IMR-90 (cell line): ENCODE measurements around the gene ROBO2. TPM values are rescaled to one million over a fixed set of nuclear protein-coding genes. Genes with fewer than 3 reads are reported as not detected.

Experiments
- ATAC-seq: fragments of 200-7000 bp; cut with Tn5 transposase; 2 replicates; pipeline ENCODE4 v1.9.1; 2020; ENCODE audit warnings: low read depth, mild to moderate bottlenecking, moderate library complexity
- BruUV-seq: library from RNA; stranded (reverse); fragments of 400-500 nt; replicated peaks from 2 replicates; lab custom pipeline; 2021; lab: Mats Ljungman, UMichigan
- CTCF ChIA-PET: fragments of 300-600 bp; formaldehyde crosslinking; extraction: SDS; loops from one replicate; lab custom pipeline; 2021; ENCODE audit warnings: antibody characterized with exemption; lab: Yijun Ruan, JAX
- POLR2A ChIA-PET: fragments of 300-600 bp; sonication (Branson Sonifier 250); formaldehyde crosslinking; loops from one replicate; lab custom pipeline; 2022; ENCODE audit warnings: antibody characterized with exemption; ENCODE audit not compliant: unreplicated experiment; lab: Charles Lee
- DNase-seq: peaks from one replicate; pipeline ENCODE4 v3.0.0; 2013
- H2AFZ ChIP-seq: replicated peaks from 2 replicates; pipeline ENCODE3; 2013; ENCODE audit warnings: low read length, mild to moderate bottlenecking; ENCODE audit not compliant: poor library complexity
- H2AK5ac ChIP-seq: 2 replicates; pipeline ENCODE4 v1.6.1; 2013; ENCODE audit warnings: low read depth, low read length, inconsistent platforms
- H2AK9ac ChIP-seq: replicated peaks from 2 replicates; pipeline ENCODE3; 2013; ENCODE audit warnings: mild to moderate bottlenecking, low read depth, low read length, moderate library complexity; ENCODE audit not compliant: poor library complexity
- H2BK120ac ChIP-seq: 2 replicates; pipeline ENCODE4 v1.6.1; 2013; ENCODE audit warnings: low read depth, low read length, inconsistent platforms
- H2BK15ac ChIP-seq: 3 replicates; pipeline ENCODE4 v1.6.1; 2013; ENCODE audit warnings: low read depth, low read length, inconsistent platforms
- H2BK20ac ChIP-seq: 2 replicates; pipeline ENCODE4 v1.6.1; 2013; ENCODE audit warnings: low read depth, mild to moderate bottlenecking, inconsistent platforms, low read length, moderate library complexity
- H2BK5ac ChIP-seq: 2 replicates; pipeline ENCODE4 v1.6.1; 2013; ENCODE audit warnings: mild to moderate bottlenecking, low read depth, low read length, inconsistent platforms; ENCODE audit not compliant: poor library complexity, severe bottlenecking
- H3K14ac ChIP-seq: replicated peaks from 2 replicates; pipeline ENCODE4 v1.6.1; 2013; ENCODE audit warnings: low read depth, low read length, inconsistent platforms
- H3K18ac ChIP-seq: 2 replicates; pipeline ENCODE4 v1.6.1; 2013; ENCODE audit warnings: low read depth, low read length, control low read depth
- H3K23ac ChIP-seq: 2 replicates; pipeline ENCODE4 v1.6.1; 2013; ENCODE audit warnings: low read depth, low read length, inconsistent platforms
- H3K27ac ChIP-seq: 2 replicates; pipeline ENCODE4 v1.5.1; 2013; ENCODE audit warnings: mild to moderate bottlenecking, control low read depth, low read length; ENCODE audit not compliant: insufficient read depth
- H3K27me3 ChIP-seq: 2 replicates; pipeline ENCODE4 v1.6.1; 2013; ENCODE audit warnings: low read length; ENCODE audit not compliant: control insufficient read depth, insufficient read depth
- H3K36me3 ChIP-seq: 2 replicates; pipeline ENCODE4 v1.6.1; 2013; ENCODE audit warnings: low read length, mixed read lengths; ENCODE audit not compliant: control insufficient read depth, insufficient read depth
- H3K4ac ChIP-seq: 2 replicates; pipeline ENCODE4 v1.6.1; 2013; ENCODE audit warnings: low read depth, low read length, inconsistent platforms
- H3K4me1 ChIP-seq: 2 replicates; pipeline ENCODE4 v1.6.1; 2013; ENCODE audit warnings: low read length, mixed read lengths; ENCODE audit not compliant: control insufficient read depth, insufficient read depth
- H3K4me2 ChIP-seq: 2 replicates; pipeline ENCODE4 v1.6.1; 2013; ENCODE audit warnings: low read depth, mild to moderate bottlenecking, control low read depth, low read length, moderate library complexity
- H3K4me3 ChIP-seq: 2 replicates; pipeline ENCODE4 v1.5.1; 2013; ENCODE audit warnings: low read depth, mild to moderate bottlenecking, control low read depth, low read length, moderate library complexity; ENCODE audit not compliant: insufficient read depth
- H3K56ac ChIP-seq: 2 replicates; pipeline ENCODE4 v1.6.1; 2013; ENCODE audit warnings: low read length, inconsistent platforms; ENCODE audit not compliant: insufficient read depth; ENCODE audit errors: extremely low read depth
- H3K79me1 ChIP-seq, 2 experiments: 2 replicates each; pipeline ENCODE4 v1.6.1; 2013; ENCODE audit warnings: low read length in 2 of 2, inconsistent platforms in 1 of 2, low read depth in 1 of 2
- H3K9ac ChIP-seq: 2 replicates; pipeline ENCODE4 v1.6.1; 2013; ENCODE audit warnings: low read depth, low read length, control low read depth
- H3K9me1 ChIP-seq: 2 replicates; pipeline ENCODE4 v1.6.1; 2013; ENCODE audit warnings: low read length, inconsistent platforms; ENCODE audit not compliant: insufficient read depth
- H3K9me3 ChIP-seq: 2 replicates; pipeline ENCODE4 v1.6.1; 2013; ENCODE audit warnings: low read length; ENCODE audit not compliant: control insufficient read depth, insufficient read depth
- H4K20me1 ChIP-seq: 2 replicates; pipeline ENCODE4 v1.6.1; 2013; ENCODE audit warnings: low read length, inconsistent platforms; ENCODE audit not compliant: insufficient read depth
- H4K5ac ChIP-seq: 2 replicates; pipeline ENCODE4 v1.6.1; 2013; ENCODE audit warnings: mild to moderate bottlenecking, low read depth, low read length, control low read depth
- H4K8ac ChIP-seq, 2 experiments: 2 replicates each; pipeline ENCODE4 v1.6.1; 2013; ENCODE audit warnings: low read depth in 2 of 2, low read length in 2 of 2, control low read depth in 1 of 2, inconsistent platforms in 1 of 2
- H4K91ac ChIP-seq: 2 replicates; pipeline ENCODE4 v1.6.1; 2013; ENCODE audit warnings: low read depth, low read length, inconsistent platforms; ENCODE audit not compliant: insufficient read depth
- BHLHE40 ChIP-seq: fragments of 150-350 bp; IDR thresholded peaks from 2 replicates; pipeline ENCODE4 v1.6.1; 2016; ENCODE audit warnings: mild to moderate bottlenecking, low read depth, low read length
- CEBPB ChIP-seq: IDR thresholded peaks from 2 replicates; pipeline ENCODE4 v1.6.1; 2012; ENCODE audit warnings: low read depth, low read length, improper control_type of control experiment
- CHD1 ChIP-seq: IDR thresholded peaks from 2 replicates; pipeline ENCODE4 v1.6.1; 2012; ENCODE audit warnings: low read depth, low read length, improper control_type of control experiment
- FOS ChIP-seq: fragments of 150-350 bp; IDR thresholded peaks from 2 replicates; pipeline ENCODE4 v1.6.1; 2016; ENCODE audit warnings: low read depth, low read length
- MAFK ChIP-seq: IDR thresholded peaks from 2 replicates; pipeline ENCODE4 v1.6.1; 2012; ENCODE audit warnings: low read depth, low read length, improper control_type of control experiment
- MAZ ChIP-seq: IDR thresholded peaks from 2 replicates; pipeline ENCODE4 v1.6.1; 2012; ENCODE audit warnings: low read depth, mild to moderate bottlenecking, low read length, improper control_type of control experiment, moderate library complexity, borderline replicate concordance
- MXI1 ChIP-seq: IDR thresholded peaks from 2 replicates; pipeline ENCODE4 v1.6.1; 2012; ENCODE audit warnings: low read depth, mild to moderate bottlenecking, low read length, moderate library complexity, borderline replicate concordance
- NFE2L2 ChIP-seq: fragments of 150-350 bp; IDR thresholded peaks from 2 replicates; pipeline ENCODE4 v1.6.1; 2016; ENCODE audit warnings: low read depth, mild to moderate bottlenecking, low read length
- POLR2A ChIP-seq: IDR thresholded peaks from 2 replicates; pipeline ENCODE4 v1.6.1; 2012; ENCODE audit warnings: mild to moderate bottlenecking, low read depth, low read length
- RAD21 ChIP-seq: IDR thresholded peaks from 2 replicates; pipeline ENCODE4 v1.6.1; 2012; ENCODE audit warnings: low read length, improper control_type of control experiment
- RCOR1 ChIP-seq: IDR thresholded peaks from 2 replicates; pipeline ENCODE4 v1.6.1; 2012; ENCODE audit warnings: mild to moderate bottlenecking, low read length, improper control_type of control experiment; ENCODE audit not compliant: insufficient replicate concordance
- SMC3 ChIP-seq: fragments of 150-350 bp; IDR thresholded peaks from 2 replicates; pipeline ENCODE4 v1.6.1; 2016; ENCODE audit warnings: low read depth, mild to moderate bottlenecking, antibody characterized with exemption, low read length, moderate library complexity
- WGBS, 2 experiments: methylation state at CpG; one replicate each; pipeline versions ENCODE4 v1.1.5 to v1.1.7; 2013; ENCODE audit warnings: missing lambda C conversion rate in 2 of 2; ENCODE audit not compliant: insufficient read length in 1 of 2; ENCODE audit errors: extremely low coverage in 2 of 2; 5-methylcytosine and 5-hydroxymethylcytosine counted together
- dilution Hi-C: fragments of 300-500 bp; cut with HindIII; formaldehyde crosslinking; loops from one replicate; pipeline ENCODE4 v1.14.3; 2018; ENCODE audit warnings: low sequenced_read_pairs; ENCODE audit not compliant: unreplicated experiment
- in situ Hi-C: fragments of 300-500 bp; cut with MboI; formaldehyde crosslinking; loops from 3 replicates; pipeline ENCODE4 v1.14.3; 2019; ENCODE audit warnings: low sequenced_read_pairs, inconsistent platforms, mixed read lengths
- intact Hi-C: fragments of 100-400 bp; cut with micrococcal nuclease; formaldehyde crosslinking; loops from 2 replicates; pipeline ENCODE4 v1.10.0; 2022
- polyA plus RNA-seq, 3 experiments: library from polyadenylated mRNA; depleted of rRNA; stranded (reverse); fragments of >200 nt; gene quantifications; 2 replicates each; pipeline ENCODE4 v1.2.3, GENCODE V29; 2012; ENCODE audit warnings: low replicate concordance in 1 of 3
- total RNA-seq: library from RNA; depleted of rRNA; stranded (reverse); fragments of >200 nt; gene quantifications from 2 replicates; pipeline ENCODE4 v1.2.3, GENCODE V29; 2012
- TF ChIP-seq, protein P1 (sequence below): fragments of 150-350 bp; IDR thresholded peaks from 2 replicates; pipeline ENCODE4 v1.6.1; 2017; ENCODE audit warnings: mild to moderate bottlenecking, antibody characterized with exemption, low read length, low read depth
- TF ChIP-seq, protein P2 (sequence below): fragments of 150-350 bp; IDR thresholded peaks from 2 replicates; pipeline ENCODE4 v1.6.1; 2016; ENCODE audit warnings: low read depth, mild to moderate bottlenecking, low read length, moderate library complexity, borderline replicate concordance
- TF ChIP-seq, protein P3 (sequence below): conservative IDR thresholded peaks from 2 replicates; pipeline ENCODE4 v1.5.1; 2012; ENCODE audit warnings: mild to moderate bottlenecking, low read depth, low read length, improper control_type of control experiment

The ROBO2 gene
- total and polyA plus RNA-seq, 2 of the 4 experiments (the other 2 are of a cell fraction) = 9.3 to 14.5 TPM

DNA sequence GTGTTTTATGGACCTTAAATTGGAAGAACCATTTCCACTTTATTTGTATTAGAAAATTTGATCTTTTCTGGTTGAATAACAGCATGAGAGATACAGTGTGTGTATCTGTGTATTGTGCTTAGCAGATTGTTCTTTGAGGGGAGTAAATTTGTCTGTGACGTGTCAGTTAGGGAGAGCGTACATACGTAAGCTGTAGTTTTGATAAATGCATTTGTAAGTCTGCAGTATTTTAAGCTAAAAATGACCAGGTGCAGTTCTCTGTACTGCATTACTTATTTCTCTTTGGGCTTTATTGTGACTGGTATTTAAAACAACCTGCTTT is 264.8 kb downstream of the ROBO2 start:
- WGBS, 2 experiments = 90% methylated on average over 2 of the region's 3 CpGs; no CpG with 5 or more reads in 1 of the 2 experiments
- dilution Hi-C loops (no loop called here), in situ Hi-C loops (loop anchor here (25.0 kb wide), 1 partner anchor 1733 kb away; no protein-coding TSS in a partner anchor), intact Hi-C loops (no loop called here)
- Histone ChIP-seq H3K23ac (no peak overlapping the region), H2AFZ (no peak overlapping the region), H3K4me3 (no peak overlapping the region), H3K9me1 (no peaks in the 10 kb centered on the region), H3K18ac (no peak overlapping the region), H2AK9ac (no peak overlapping the region), H2BK20ac (no peak overlapping the region), H4K5ac (no peak overlapping the region), H4K8ac (no peak overlapping the region), H3K27me3 (no peaks in the 10 kb centered on the region), H2BK15ac (no peak overlapping the region), H3K27ac (no peak overlapping the region), H3K79me1 (no peaks in the 10 kb centered on the region), H2BK5ac (no peak overlapping the region), H3K4ac (no peak overlapping the region), H2BK120ac (no peak overlapping the region), H2AK5ac (no peak overlapping the region), H4K20me1 (no peaks in the 10 kb centered on the region), H3K56ac (no peak overlapping the region), H3K4me2 (no peak overlapping the region), H3K9ac (no peak overlapping the region), H3K14ac (no peak overlapping the region), H3K4me1 (no peaks in the 10 kb centered on the region), H3K36me3 (no peaks in the 10 kb centered on the region), H4K91ac (no peak overlapping the region), H3K9me3 (no peaks in the 10 kb centered on the region)
- BruUV-seq = no TSS peak
- no peak for DNase-seq
- TF ChIP-seq SMC3 (no peak), POLR2A (no peak), MAZ (no peak), RCOR1 (no peak), NFE2L2 (no peak), CEBPB (no peak), RAD21 (no peak), MXI1 (no peak), FOS (no peak), MAFK (no peak), BHLHE40 (no peak), CHD1 (no peak)
- TF ChIP-seq, protein P1, sequence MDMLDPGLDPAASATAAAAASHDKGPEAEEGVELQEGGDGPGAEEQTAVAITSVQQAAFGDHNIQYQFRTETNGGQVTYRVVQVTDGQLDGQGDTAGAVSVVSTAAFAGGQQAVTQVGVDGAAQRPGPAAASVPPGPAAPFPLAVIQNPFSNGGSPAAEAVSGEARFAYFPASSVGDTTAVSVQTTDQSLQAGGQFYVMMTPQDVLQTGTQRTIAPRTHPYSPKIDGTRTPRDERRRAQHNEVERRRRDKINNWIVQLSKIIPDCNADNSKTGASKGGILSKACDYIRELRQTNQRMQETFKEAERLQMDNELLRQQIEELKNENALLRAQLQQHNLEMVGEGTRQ = no peak
- TF ChIP-seq, protein P2, sequence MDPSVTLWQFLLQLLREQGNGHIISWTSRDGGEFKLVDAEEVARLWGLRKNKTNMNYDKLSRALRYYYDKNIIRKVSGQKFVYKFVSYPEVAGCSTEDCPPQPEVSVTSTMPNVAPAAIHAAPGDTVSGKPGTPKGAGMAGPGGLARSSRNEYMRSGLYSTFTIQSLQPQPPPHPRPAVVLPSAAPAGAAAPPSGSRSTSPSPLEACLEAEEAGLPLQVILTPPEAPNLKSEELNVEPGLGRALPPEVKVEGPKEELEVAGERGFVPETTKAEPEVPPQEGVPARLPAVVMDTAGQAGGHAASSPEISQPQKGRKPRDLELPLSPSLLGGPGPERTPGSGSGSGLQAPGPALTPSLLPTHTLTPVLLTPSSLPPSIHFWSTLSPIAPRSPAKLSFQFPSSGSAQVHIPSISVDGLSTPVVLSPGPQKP = no peak
- TF ChIP-seq, protein P3, sequence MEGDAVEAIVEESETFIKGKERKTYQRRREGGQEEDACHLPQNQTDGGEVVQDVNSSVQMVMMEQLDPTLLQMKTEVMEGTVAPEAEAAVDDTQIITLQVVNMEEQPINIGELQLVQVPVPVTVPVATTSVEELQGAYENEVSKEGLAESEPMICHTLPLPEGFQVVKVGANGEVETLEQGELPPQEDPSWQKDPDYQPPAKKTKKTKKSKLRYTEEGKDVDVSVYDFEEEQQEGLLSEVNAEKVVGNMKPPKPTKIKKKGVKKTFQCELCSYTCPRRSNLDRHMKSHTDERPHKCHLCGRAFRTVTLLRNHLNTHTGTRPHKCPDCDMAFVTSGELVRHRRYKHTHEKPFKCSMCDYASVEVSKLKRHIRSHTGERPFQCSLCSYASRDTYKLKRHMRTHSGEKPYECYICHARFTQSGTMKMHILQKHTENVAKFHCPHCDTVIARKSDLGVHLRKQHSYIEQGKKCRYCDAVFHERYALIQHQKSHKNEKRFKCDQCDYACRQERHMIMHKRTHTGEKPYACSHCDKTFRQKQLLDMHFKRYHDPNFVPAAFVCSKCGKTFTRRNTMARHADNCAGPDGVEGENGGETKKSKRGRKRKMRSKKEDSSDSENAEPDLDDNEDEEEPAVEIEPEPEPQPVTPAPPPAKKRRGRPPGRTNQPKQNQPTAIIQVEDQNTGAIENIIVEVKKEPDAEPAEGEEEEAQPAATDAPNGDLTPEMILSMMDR = no peak
- POLR2A ChIA-PET = interaction anchor here (0.6 kb wide), 1 partner anchor 18 kb away, joined by 3 read pairs; no protein-coding TSS in a partner anchor
- ATAC-seq = no peak
- CTCF ChIA-PET = no interaction called here
